Measurements from ENCODE around the gene UPB1.

UPB1 gene

DNA sequence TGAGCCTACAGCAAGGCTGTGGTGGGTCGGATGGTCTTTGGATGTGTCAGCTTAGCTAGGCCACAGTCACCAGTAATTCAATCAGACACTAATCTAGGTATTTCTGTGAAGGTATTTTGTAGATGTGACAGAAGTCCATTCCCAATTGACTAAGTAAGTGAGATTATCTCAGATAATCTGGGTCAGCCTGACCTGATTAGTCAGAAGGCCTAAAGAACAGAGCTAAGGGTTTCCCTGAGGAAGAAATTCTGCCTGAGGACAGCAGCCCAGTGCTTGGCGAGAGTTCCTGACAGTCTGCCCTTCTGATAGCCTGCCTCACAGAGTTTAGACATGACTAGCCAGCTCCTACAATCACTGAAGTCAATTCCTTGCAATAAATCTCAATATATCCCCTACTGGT lies 31.1 kb downstream of the UPB1 start:
- TF ChIP-seq TCF12 (IDR thresholded peaks at IDR 0.05; ENCODE audit: low read depth) (no peak), EP300 (IDR thresholded peaks at IDR 0.05; ENCODE audit: borderline replicate concordance) (no peak), CEBPB (IDR thresholded peaks at IDR 0.05) (no peak), CREB1 (IDR thresholded peaks at IDR 0.05; ENCODE audit: low read depth) (no peak), NFIC (IDR thresholded peaks at IDR 0.05) (no peak), TAF1 (IDR thresholded peaks at IDR 0.05; ENCODE audit: low read depth) (no peak), RAD21 (IDR thresholded peaks at IDR 0.05; ENCODE audit: low read depth) (no peak), FOXM1 (IDR thresholded peaks at IDR 0.05; ENCODE audit: borderline replicate concordance, low read depth) (no peak), TEAD4 (IDR thresholded peaks at IDR 0.05) (no peak), EGR1 (IDR thresholded peaks at IDR 0.05) (no peak), ZBTB7A (IDR thresholded peaks at IDR 0.05; ENCODE audit: low read depth) (no peak)
- TF ChIP-seq, protein P1, sequence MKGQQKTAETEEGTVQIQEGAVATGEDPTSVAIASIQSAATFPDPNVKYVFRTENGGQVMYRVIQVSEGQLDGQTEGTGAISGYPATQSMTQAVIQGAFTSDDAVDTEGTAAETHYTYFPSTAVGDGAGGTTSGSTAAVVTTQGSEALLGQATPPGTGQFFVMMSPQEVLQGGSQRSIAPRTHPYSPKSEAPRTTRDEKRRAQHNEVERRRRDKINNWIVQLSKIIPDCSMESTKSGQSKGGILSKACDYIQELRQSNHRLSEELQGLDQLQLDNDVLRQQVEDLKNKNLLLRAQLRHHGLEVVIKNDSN (IDR thresholded peaks at IDR 0.05): no peak

GRCh38 chr22:24529898-24530297 lies 34.8 kb downstream of the UPB1 start:
- no peak for TF ChIP-seq TAF1 (IDR thresholded peaks at IDR 0.05; ENCODE audit: low read depth)
- no peak for TF ChIP-seq RAD21 (IDR thresholded peaks at IDR 0.05; ENCODE audit: low read depth)
- no peak for TF ChIP-seq CREB1 (IDR thresholded peaks at IDR 0.05; ENCODE audit: low read depth)
- TF ChIP-seq, protein P2, sequence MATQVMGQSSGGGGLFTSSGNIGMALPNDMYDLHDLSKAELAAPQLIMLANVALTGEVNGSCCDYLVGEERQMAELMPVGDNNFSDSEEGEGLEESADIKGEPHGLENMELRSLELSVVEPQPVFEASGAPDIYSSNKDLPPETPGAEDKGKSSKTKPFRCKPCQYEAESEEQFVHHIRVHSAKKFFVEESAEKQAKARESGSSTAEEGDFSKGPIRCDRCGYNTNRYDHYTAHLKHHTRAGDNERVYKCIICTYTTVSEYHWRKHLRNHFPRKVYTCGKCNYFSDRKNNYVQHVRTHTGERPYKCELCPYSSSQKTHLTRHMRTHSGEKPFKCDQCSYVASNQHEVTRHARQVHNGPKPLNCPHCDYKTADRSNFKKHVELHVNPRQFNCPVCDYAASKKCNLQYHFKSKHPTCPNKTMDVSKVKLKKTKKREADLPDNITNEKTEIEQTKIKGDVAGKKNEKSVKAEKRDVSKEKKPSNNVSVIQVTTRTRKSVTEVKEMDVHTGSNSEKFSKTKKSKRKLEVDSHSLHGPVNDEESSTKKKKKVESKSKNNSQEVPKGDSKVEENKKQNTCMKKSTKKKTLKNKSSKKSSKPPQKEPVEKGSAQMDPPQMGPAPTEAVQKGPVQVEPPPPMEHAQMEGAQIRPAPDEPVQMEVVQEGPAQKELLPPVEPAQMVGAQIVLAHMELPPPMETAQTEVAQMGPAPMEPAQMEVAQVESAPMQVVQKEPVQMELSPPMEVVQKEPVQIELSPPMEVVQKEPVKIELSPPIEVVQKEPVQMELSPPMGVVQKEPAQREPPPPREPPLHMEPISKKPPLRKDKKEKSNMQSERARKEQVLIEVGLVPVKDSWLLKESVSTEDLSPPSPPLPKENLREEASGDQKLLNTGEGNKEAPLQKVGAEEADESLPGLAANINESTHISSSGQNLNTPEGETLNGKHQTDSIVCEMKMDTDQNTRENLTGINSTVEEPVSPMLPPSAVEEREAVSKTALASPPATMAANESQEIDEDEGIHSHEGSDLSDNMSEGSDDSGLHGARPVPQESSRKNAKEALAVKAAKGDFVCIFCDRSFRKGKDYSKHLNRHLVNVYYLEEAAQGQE (IDR thresholded peaks at IDR 0.05; ENCODE audit: low read depth): no peak
- TF ChIP-seq FOXM1 (IDR thresholded peaks at IDR 0.05; ENCODE audit: borderline replicate concordance, low read depth): no peak

DNA sequence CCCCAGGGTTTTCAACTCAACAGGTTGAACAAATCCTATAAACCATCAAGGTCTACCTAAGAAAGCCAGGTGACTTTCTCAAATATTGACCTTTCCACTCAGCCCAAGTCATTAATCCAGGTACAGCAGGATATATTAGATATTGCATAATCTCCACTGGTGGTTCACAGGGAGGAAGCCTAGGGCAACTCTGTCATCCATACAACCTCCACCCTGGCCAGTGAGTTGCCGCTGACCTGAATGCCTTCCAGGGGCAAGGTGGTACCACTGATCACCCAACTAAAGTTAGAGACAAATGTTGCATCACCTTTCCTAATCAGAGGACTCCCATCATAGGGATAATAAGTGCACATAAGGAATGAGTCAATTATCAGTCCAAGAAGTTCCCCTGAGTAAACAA lies 36.9 kb downstream of the UPB1 start:
- TF ChIP-seq NFIC (IDR thresholded peaks at IDR 0.05): no peak
- no peak for TF ChIP-seq MAX (IDR thresholded peaks at IDR 0.05)
- TF ChIP-seq EP300 (IDR thresholded peaks at IDR 0.05; ENCODE audit: borderline replicate concordance): no peak
- TF ChIP-seq CREB1 (IDR thresholded peaks at IDR 0.05; ENCODE audit: low read depth): no peak
- TF ChIP-seq TCF12 (IDR thresholded peaks at IDR 0.05; ENCODE audit: low read depth): no peak
- no peak for TF ChIP-seq ZBTB7A (IDR thresholded peaks at IDR 0.05; ENCODE audit: low read depth)
- no peak for TF ChIP-seq EGR1 (IDR thresholded peaks at IDR 0.05)

DNA sequence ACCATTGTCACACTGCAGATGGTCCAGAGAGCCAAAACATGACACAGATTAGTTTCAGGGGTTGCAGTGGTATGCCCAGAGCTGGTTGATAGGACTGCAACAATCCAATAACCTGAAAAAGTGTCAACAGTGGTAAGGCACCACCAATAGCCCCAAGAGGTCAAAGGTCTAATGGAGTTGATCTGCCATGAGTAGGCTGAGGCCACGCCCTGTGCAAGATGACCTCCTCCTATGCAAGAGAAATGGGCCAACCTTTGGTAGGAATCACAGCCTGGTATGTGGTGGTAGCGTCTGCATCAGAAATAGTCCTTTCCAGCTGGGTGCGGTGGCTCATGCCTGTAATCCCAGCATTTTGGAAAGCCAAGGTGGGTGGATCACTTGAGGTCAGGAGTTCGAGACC lies 40.2 kb downstream of the UPB1 start:
- no peak for TF ChIP-seq NFIC (IDR thresholded peaks at IDR 0.05)
- TF ChIP-seq EP300 (IDR thresholded peaks at IDR 0.05; ENCODE audit: borderline replicate concordance): no peak
- TF ChIP-seq TCF12 (IDR thresholded peaks at IDR 0.05; ENCODE audit: low read depth): no peak
- TF ChIP-seq FOXM1 (IDR thresholded peaks at IDR 0.05; ENCODE audit: borderline replicate concordance, low read depth): no peak
- no peak for TF ChIP-seq CREB1 (IDR thresholded peaks at IDR 0.05; ENCODE audit: low read depth)
- no peak for TF ChIP-seq ZBTB7A (IDR thresholded peaks at IDR 0.05; ENCODE audit: low read depth)
- no peak for TF ChIP-seq TEAD4 (IDR thresholded peaks at IDR 0.05)
- no peak for TF ChIP-seq YY1 (IDR thresholded peaks at IDR 0.05; ENCODE audit: low read depth)
- TF ChIP-seq MAX (IDR thresholded peaks at IDR 0.05): no peak
- no peak for TF ChIP-seq TAF1 (IDR thresholded peaks at IDR 0.05; ENCODE audit: low read depth)
- TF ChIP-seq EGR1 (IDR thresholded peaks at IDR 0.05): no peak
- TF ChIP-seq, protein P2 (IDR thresholded peaks at IDR 0.05; ENCODE audit: low read depth): no peak
- TF ChIP-seq, protein P1 (IDR thresholded peaks at IDR 0.05): no peak
- no peak for TF ChIP-seq CEBPB (IDR thresholded peaks at IDR 0.05)
- TF ChIP-seq RAD21 (IDR thresholded peaks at IDR 0.05; ENCODE audit: low read depth): no peak

DNA sequence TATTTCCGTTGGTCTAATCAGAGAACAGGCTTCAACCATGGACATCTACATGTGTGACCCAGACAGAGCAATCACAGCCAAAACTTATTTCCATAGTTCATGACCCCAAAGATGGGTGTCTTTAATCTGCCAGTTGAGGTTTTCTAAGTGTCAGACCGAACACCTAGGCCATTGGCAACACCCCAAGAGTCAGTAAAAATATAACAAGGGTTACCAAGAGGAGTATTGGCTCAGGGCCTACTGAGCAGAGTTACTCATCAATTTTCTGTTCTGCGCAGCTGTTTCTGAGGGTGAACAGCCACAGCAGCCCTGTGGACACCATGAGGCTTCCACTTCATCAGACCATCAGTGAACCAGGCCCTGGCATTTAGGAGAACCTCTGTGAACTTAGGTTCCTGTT lies 41.0 kb downstream of the UPB1 start:
- no peak for TF ChIP-seq TAF1 (IDR thresholded peaks at IDR 0.05; ENCODE audit: low read depth)
- TF ChIP-seq FOXM1 (IDR thresholded peaks at IDR 0.05; ENCODE audit: borderline replicate concordance, low read depth): no peak
- TF ChIP-seq RAD21 (IDR thresholded peaks at IDR 0.05; ENCODE audit: low read depth): no peak
- no peak for TF ChIP-seq EGR1 (IDR thresholded peaks at IDR 0.05)

- TF ChIP-seq FOXM1 (IDR thresholded peaks at IDR 0.05; ENCODE audit: borderline replicate concordance, low read depth) (no peak), CEBPB (IDR thresholded peaks at IDR 0.05) (no peak), CREB1 (IDR thresholded peaks at IDR 0.05; ENCODE audit: low read depth) (no peak), EP300 (IDR thresholded peaks at IDR 0.05; ENCODE audit: borderline replicate concordance) (no peak), MAX (IDR thresholded peaks at IDR 0.05) (no peak), TCF12 (IDR thresholded peaks at IDR 0.05; ENCODE audit: low read depth) (no peak), YY1 (IDR thresholded peaks at IDR 0.05; ENCODE audit: low read depth) (no peak), ZBTB7A (IDR thresholded peaks at IDR 0.05; ENCODE audit: low read depth) (no peak), TAF1 (IDR thresholded peaks at IDR 0.05; ENCODE audit: low read depth) (no peak), NFIC (IDR thresholded peaks at IDR 0.05) (no peak), RAD21 (IDR thresholded peaks at IDR 0.05; ENCODE audit: low read depth) (no peak), EGR1 (IDR thresholded peaks at IDR 0.05) (no peak), TEAD4 (IDR thresholded peaks at IDR 0.05) (no peak)
- TF ChIP-seq, protein P1 (IDR thresholded peaks at IDR 0.05): no peak
- TF ChIP-seq, protein P2 (IDR thresholded peaks at IDR 0.05; ENCODE audit: low read depth): no peak
Measured at GRCh38 chr22:24540470-24540869, 45.3 kb downstream of the UPB1 start.

Measured in Ishikawa (cell line).